ENCODE results near the gene CSNK2B.

CSNK2B gene

DNA sequence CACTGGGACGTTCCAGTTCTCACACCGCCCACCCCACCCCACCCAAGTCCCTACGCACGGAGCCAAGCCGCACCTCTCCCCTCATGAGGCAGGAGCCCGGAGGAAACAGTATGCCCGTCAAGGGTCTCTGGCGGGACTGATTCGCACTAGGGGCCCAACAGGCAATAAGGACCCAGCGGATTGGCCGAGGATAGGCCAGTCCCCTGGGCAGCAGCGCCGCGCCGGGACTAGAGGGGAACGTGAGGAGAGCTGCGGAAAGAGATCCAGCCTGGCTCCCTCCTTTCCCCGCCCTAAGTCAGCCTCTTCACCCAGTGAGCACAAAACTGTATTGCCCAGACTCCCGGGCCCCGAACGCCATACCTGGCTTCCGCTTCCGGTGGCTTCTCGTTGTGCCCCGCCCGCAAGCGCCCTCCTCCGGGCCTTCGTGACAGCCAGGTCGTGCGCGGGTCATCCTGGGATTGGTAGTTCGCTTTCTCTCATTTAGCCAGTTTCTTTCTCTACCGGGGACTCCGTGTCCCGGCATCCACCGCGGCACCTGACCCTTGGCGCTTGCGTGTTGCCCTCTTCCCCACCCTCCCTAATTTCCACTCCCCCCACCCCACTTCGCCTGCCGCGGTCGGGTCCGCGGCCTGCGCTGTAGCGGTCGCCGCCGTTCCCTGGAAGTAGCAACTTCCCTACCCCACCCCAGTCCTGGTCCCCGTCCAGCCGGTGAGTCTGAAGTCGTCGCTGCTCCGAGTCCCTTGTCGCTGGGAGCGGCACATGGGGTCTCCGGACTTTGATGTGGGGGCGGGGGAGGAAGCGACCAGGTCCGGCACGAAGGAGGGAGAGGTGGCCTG is at the start of gene CSNK2B:
Gene CSNK2B (plus strand): TSS at position 580 of the 836 bp plus-strand sequence. CDS start 752 bp downstream, outside the sequence.
- peak; percentile 100 for DNase-seq (ENCODE audit: low spot score)
- TF ChIP-seq, protein P1, sequence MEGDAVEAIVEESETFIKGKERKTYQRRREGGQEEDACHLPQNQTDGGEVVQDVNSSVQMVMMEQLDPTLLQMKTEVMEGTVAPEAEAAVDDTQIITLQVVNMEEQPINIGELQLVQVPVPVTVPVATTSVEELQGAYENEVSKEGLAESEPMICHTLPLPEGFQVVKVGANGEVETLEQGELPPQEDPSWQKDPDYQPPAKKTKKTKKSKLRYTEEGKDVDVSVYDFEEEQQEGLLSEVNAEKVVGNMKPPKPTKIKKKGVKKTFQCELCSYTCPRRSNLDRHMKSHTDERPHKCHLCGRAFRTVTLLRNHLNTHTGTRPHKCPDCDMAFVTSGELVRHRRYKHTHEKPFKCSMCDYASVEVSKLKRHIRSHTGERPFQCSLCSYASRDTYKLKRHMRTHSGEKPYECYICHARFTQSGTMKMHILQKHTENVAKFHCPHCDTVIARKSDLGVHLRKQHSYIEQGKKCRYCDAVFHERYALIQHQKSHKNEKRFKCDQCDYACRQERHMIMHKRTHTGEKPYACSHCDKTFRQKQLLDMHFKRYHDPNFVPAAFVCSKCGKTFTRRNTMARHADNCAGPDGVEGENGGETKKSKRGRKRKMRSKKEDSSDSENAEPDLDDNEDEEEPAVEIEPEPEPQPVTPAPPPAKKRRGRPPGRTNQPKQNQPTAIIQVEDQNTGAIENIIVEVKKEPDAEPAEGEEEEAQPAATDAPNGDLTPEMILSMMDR (IDR thresholded peaks at IDR 0.05): no peak
- Histone ChIP-seq H3K4me3 (peak within 1 kb of the TSS; percentile 82), H3K27ac (peak within 1 kb of the TSS; percentile 88 to 96)

DNA sequence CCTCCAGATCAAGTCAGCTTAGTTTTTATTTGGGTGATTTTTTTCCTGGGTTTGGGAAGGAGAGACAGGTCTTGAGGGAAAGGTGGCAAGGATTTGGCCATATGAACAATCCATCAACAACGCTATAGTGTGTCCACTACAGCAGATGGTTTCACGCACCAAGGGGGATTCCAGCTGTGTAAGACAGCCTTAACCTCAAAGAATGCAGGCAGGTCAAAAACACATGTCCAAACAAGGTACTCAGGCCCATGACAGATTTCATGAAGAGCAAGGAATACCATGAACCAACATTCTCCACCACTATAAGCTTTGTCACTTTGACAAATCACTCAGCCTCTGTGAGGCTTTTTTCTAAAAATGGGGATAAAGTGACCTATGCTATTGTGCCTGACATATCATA is 48.9 kb upstream of the CSNK2B start:
- TF ChIP-seq, protein P1 (IDR thresholded peaks at IDR 0.05): no peak
- H3K27ac ChIP-seq: no peak overlapping the region
- no peak overlapping the region for H3K4me3 ChIP-seq
- no peak for DNase-seq (ENCODE audit: low spot score)

DNA sequence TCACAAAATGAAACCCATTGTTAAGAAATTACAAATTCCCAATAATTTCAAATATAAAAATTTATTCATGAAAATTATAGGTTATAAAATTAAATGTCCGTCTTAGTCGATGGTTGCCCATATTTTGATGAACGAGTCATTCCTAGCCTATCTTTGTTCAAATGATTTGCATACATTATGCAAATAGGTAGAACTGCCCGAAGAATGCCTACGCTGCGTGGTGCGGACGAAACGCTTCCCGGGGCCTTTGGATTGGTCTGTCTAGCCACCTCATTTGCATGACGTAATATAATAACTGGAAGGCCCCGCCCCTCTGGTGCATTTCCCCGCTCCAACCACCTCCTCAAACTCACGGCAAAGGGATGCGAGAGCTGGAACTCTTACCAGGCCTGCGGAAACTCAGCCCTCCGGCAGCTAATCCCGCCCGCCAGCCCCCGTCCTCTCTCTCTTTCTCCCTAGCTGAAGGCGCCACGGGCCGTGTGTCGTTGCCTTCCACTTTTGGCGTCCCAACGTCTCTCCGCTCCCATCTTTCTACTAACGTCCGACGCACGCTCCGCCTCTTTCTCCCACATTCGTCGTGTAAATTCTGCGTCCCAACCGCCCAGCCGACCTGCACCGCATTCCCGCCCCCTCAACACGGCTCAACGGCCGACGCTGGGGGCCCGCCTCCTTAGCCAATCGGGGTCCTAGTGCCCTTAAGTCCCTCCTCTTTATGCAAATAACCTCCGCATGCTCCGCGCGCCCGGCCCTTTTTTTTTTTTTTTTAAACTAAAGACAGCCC is 45.9 kb upstream of the CSNK2B start:
- peak overlapping the region; percentile 97 to 98 for H3K27ac ChIP-seq
- DNase-seq (ENCODE audit: low spot score): peak; percentile 99
- TF ChIP-seq, protein P1 (IDR thresholded peaks at IDR 0.05): no peak
- H3K4me3 ChIP-seq: peak overlapping the region; percentile 89

GRCh38 chr6:31620586-31621319 is 45.1 kb upstream of the CSNK2B start, which contains the start of gene PRRC2A:
PRRC2A (plus strand) TSS chr6:31620715; CDS start chr6:31622790, 2,075 bp downstream.
- peak; percentile 92 for DNase-seq (ENCODE audit: low spot score)
- peak within 1 kb of the TSS; percentile 97 to 98 for H3K27ac ChIP-seq
- TF ChIP-seq, protein P1 (IDR thresholded peaks at IDR 0.05): no peak
- peak within 1 kb of the TSS; percentile 89 for H3K4me3 ChIP-seq

GRCh38 chr6:31621320-31621939 is 44.5 kb upstream of the CSNK2B start:
- TF ChIP-seq, protein P1 (IDR thresholded peaks at IDR 0.05): no peak
- Histone ChIP-seq H3K27ac (peak overlapping the region; percentile 97 to 98), H3K4me3 (peak overlapping the region; percentile 89)
- DNase-seq (ENCODE audit: low spot score): no peak

- no peak for DNase-seq (ENCODE audit: low spot score)
- H3K27ac ChIP-seq: peak overlapping the region; percentile 74 to 98
- peak overlapping the region; percentile 89 for H3K4me3 ChIP-seq
- TF ChIP-seq, protein P1 (IDR thresholded peaks at IDR 0.05): no peak
Observed at GRCh38 chr6:31621991-31622390, 43.9 kb upstream of the CSNK2B start.
